Transverse colon (tissue), 4 donors: ENCODE data around the gene MYOZ2.

Experiments used
- EP300 ChIP-seq: sonication (generic); formaldehyde crosslinking; IDR thresholded peaks from one replicate; pipeline ENCODE4 v1.6.1; 2017; ENCODE audit warnings: antibody characterized with exemption, low read depth
- POLR2A ChIP-seq: fragments of 450-650 bp; IDR thresholded peaks from one replicate; pipeline ENCODE4 v1.6.1; 2016; ENCODE audit warnings: antibody characterized with exemption, mild to moderate bottlenecking, moderate library complexity
- POLR2AphosphoS5 ChIP-seq, 3 donors: sonication (generic); formaldehyde crosslinking; IDR thresholded peaks; one replicate each; pipeline ENCODE4 v1.6.1; 2016; ENCODE audit warnings: antibody characterized with exemption in 3 of 3
- TF ChIP-seq, protein P1 (sequence below), 5 experiments: fragments of 200-600 bp in 3 of 5; fragments of 450-650 bp in 2 of 5; sonication (generic) in 3 of 5; IDR thresholded peaks; 1 replicate in 2 of 5; 2 replicates in 3 of 5; pipeline ENCODE4 v1.5.1; 2016 to 2017; ENCODE audit warnings: antibody characterized with exemption in 5 of 5, inconsistent platforms in 3 of 5, mild to moderate bottlenecking in 2 of 5, moderate library complexity in 1 of 5

GRCh38 chr4:119218093-119218492 lies 82.5 kb downstream of the MYOZ2 start:
- TF ChIP-seq POLR2A (no peak), POLR2AphosphoS5 (IDR thresholded peaks at IDR 0.05) (no peak), EP300 (no peak)
- TF ChIP-seq, protein P1, sequence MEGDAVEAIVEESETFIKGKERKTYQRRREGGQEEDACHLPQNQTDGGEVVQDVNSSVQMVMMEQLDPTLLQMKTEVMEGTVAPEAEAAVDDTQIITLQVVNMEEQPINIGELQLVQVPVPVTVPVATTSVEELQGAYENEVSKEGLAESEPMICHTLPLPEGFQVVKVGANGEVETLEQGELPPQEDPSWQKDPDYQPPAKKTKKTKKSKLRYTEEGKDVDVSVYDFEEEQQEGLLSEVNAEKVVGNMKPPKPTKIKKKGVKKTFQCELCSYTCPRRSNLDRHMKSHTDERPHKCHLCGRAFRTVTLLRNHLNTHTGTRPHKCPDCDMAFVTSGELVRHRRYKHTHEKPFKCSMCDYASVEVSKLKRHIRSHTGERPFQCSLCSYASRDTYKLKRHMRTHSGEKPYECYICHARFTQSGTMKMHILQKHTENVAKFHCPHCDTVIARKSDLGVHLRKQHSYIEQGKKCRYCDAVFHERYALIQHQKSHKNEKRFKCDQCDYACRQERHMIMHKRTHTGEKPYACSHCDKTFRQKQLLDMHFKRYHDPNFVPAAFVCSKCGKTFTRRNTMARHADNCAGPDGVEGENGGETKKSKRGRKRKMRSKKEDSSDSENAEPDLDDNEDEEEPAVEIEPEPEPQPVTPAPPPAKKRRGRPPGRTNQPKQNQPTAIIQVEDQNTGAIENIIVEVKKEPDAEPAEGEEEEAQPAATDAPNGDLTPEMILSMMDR (IDR thresholded peaks at IDR 0.05): no peak
